Brain microvascular endothelial cell (primary cell): Measurements from ENCODE around the gene KIF5C.
A peak's percentile ranks its signal among the peaks of the same experiment; 100 is the strongest.

Experiments used
- DNase-seq: peaks from one replicate; pipeline ENCODE4 v3.0.0-alpha.2; 2020
- H3K27ac ChIP-seq: fragments of 250-450 bp; sonication (Bioruptor Pico); 2 replicates; pipeline ENCODE4 v1.5.1; 2020; ENCODE audit warnings: mild to moderate bottlenecking, moderate library complexity
- H3K27me3 ChIP-seq: fragments of 250-450 bp; sonication (Bioruptor Pico); replicated peaks from 2 replicates; pipeline ENCODE4 v1.5.1; 2020; ENCODE audit warnings: mild to moderate bottlenecking
- H3K36me3 ChIP-seq: fragments of 250-450 bp; sonication (Bioruptor Pico); replicated peaks from 2 replicates; pipeline ENCODE4 v1.5.1; 2020; ENCODE audit warnings: mild to moderate bottlenecking
- H3K4me3 ChIP-seq: 2 replicates; pipeline ENCODE4 v1.5.1; 2011; ENCODE audit warnings: low read depth, mild to moderate bottlenecking, control low read depth, low read length, moderate library complexity
- in situ Hi-C: cut with HindIII; loops from 2 replicates; pipeline ENCODE4 v1.10.0; 2017; ENCODE audit warnings: low sequenced_read_pairs, low pct_ligation_motif_present
- TF ChIP-seq, protein P1 (sequence below): IDR thresholded peaks from 2 replicates; pipeline ENCODE4 v1.5.1; 2011; ENCODE audit warnings: low read depth, mild to moderate bottlenecking, moderate library complexity, low read length, control low read depth, inconsistent platforms; ENCODE audit errors: missing control alignments

Gene KIF5C

DNA sequence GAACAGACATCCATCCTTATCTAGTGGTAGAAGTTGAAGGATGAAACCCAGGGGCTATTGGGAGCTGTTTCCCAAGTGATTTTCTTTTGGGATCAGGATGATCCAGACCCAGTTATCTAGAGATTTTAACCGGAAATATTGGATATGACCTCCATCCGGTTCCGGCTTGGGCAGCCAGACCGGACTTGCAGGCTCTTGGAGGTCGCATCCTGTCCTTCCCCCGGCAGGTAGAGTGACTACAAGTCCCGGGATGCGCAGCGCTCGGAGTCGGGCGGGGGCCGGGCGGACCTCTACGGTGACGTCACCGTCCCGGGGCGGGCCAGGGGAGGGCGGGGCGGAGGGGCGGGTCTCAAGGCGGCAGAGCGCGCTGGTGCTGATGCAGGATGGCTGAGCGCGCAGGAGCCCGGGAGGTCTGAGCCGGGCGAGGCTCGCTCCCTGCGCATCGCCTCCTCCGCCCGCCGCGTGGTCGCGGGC lies at the start of gene KIF5C:
Gene KIF5C (plus strand): TSS at position 360 of the 474 bp plus-strand sequence. CDS start 391 bp downstream, outside the sequence.
- Histone ChIP-seq H3K4me3 (peak within 1 kb of the TSS; percentile 30), H3K27me3 (peaks cover 22% of the 10 kb centered on the region), H3K27ac (no peak within 1 kb of the TSS), H3K36me3 (no peaks in the 10 kb centered on the region)
- peak; percentile 45 for DNase-seq
- in situ Hi-C loops = no loop called here
- TF ChIP-seq, protein P1, sequence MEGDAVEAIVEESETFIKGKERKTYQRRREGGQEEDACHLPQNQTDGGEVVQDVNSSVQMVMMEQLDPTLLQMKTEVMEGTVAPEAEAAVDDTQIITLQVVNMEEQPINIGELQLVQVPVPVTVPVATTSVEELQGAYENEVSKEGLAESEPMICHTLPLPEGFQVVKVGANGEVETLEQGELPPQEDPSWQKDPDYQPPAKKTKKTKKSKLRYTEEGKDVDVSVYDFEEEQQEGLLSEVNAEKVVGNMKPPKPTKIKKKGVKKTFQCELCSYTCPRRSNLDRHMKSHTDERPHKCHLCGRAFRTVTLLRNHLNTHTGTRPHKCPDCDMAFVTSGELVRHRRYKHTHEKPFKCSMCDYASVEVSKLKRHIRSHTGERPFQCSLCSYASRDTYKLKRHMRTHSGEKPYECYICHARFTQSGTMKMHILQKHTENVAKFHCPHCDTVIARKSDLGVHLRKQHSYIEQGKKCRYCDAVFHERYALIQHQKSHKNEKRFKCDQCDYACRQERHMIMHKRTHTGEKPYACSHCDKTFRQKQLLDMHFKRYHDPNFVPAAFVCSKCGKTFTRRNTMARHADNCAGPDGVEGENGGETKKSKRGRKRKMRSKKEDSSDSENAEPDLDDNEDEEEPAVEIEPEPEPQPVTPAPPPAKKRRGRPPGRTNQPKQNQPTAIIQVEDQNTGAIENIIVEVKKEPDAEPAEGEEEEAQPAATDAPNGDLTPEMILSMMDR = no peak

DNA sequence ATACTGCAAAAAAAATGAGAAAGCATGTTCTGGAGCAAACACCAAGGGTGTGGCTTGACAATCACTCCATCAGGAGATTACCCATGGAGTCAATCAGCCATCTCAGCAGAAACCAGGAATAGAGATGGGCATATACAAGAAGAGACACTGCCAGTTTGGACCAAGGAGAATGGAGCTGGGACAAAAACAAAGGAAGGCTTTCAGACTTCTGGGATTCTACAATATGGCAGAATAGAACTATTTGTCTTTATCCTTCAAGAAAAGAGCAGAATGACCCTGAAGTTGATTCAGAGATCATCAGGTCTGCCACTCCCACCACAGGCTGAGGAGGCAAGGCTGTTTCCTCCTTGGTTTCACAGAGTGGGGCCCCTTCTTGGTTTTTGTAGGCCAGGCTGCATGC lies 48.2 kb upstream of the KIF5C start:
- Histone ChIP-seq H3K4me3 (no peak overlapping the region), H3K27me3 (no peaks in the 10 kb centered on the region), H3K36me3 (no peaks in the 10 kb centered on the region), H3K27ac (no peak overlapping the region)
- in situ Hi-C loops = no loop called here
- DNase-seq = no peak
- TF ChIP-seq, protein P1 = no peak

DNA sequence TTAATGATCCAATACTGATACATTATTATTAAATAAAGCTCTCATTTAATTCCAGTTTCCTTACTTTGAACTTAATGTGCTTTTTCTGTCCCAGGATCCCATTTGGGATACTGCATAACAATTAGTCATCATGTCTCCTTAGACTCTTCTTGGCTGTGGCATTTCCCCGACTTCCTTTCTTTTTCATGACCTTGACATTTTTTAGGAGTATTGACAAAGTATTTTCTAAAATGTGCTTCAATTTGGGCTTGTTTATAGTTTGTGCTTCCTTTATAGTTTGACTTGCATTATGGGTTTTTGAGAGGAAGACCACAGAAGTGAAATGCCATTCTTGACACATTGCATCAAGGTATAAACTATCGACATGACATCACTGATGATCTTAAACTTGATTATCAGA lies 46.1 kb upstream of the KIF5C start:
- TF ChIP-seq, protein P1 = no peak
- Histone ChIP-seq H3K27me3 (no peaks in the 10 kb centered on the region), H3K36me3 (no peaks in the 10 kb centered on the region), H3K4me3 (no peak overlapping the region), H3K27ac (no peak overlapping the region)
- DNase-seq = no peak
- in situ Hi-C loops = no loop called here

DNA sequence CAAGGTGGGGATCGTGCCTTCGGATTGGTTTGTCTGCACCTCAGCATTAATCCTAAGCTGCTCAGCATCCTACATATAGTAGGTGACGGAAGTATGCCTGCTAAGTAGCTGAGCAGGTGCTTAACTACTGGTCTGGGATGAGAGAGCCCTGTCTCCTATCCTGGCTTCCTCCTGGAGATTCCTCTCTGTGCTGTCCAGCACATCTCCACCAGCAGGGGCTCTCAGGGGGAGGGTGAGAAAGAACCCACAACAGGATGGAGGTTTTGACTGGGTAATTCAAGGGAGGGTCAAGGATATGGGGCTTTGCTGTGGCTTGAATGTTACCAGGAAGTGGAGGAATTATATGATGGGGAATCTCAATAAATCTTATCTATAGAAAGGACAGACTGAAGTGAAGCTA lies 45.4 kb upstream of the KIF5C start:
- DNase-seq = no peak
- in situ Hi-C loops = no loop called here
- TF ChIP-seq, protein P1 = peak; percentile 36
- H3K4me3 ChIP-seq = no peak overlapping the region
- no peaks in the 10 kb centered on the region for H3K36me3 ChIP-seq
- H3K27ac ChIP-seq = no peak overlapping the region
- H3K27me3 ChIP-seq = no peaks in the 10 kb centered on the region

DNA sequence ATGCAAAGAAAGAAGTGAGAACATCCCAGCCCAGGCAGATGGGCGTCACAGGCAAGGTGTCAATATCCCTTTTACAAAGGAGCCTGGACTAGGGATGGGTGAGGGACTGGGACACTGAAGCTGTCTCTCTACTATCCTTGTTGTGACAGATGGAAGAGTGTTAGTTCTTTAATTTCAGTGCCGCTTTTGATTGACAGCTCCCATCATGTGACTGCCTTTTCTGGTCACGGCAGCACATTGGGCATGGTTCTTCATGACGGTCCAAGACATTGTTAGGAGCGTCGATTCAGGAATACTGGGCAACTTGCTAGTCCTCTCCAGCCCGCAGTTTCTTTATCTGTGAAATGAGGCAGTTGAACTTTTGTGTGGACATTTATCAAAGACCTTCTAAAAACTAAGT lies 42.4 kb upstream of the KIF5C start:
- Histone ChIP-seq H3K27me3 (no peaks in the 10 kb centered on the region), H3K4me3 (no peak overlapping the region), H3K27ac (no peak overlapping the region), H3K36me3 (no peaks in the 10 kb centered on the region)
- TF ChIP-seq, protein P1 = no peak
- no peak for DNase-seq
- in situ Hi-C loops = no loop called here

DNA sequence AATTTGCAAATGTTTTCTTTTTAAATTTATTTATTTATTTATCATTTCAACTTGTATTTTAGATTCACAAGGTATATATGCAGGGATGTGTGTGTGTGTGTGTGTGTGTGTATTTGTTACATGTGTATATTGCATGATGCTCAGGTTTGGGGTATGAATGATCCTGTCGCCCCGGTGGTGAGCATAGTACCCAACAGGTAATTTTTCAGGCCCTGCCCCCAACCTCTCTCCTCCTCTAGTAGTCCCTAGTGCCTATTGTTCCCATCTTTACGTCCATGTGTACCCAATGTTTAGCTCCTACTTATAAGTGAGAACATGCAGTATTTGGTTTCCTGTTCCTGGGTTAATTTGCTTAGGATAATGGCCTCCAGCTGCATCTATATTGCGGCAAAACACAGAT lies 33.0 kb upstream of the KIF5C start:
- Histone ChIP-seq H3K27ac (no peak overlapping the region), H3K36me3 (no peaks in the 10 kb centered on the region), H3K27me3 (no peaks in the 10 kb centered on the region), H3K4me3 (no peak overlapping the region)
- in situ Hi-C loops = no loop called here
- TF ChIP-seq, protein P1 = peak; percentile 7
- DNase-seq = no peak
